GM23338 (cell line): ENCODE data around the gene LLGL1. TPM values are rescaled to one million over a fixed set of nuclear protein-coding genes. Genes with fewer than 3 reads are reported as not detected.

Experiments used
- ATAC-seq: fragments of 200-7000 bp; cut with Tn5 transposase; 3 replicates; pipeline ENCODE4 v1.9.1; 2020
- DNase-seq: peaks from one replicate; pipeline ENCODE4 v3.0.0-alpha.2; 2015; ENCODE audit warnings: low spot score
- H2AFZ ChIP-seq: fragments of 200-600 bp; sonication (generic); 2 replicates; pipeline ENCODE4 v1.8.0; 2016; ENCODE audit warnings: antibody characterized with exemption, mild to moderate bottlenecking, moderate library complexity
- H3F3A ChIP-seq: fragments of 200-600 bp; sonication (generic); replicated peaks from 2 replicates; pipeline ENCODE4 v1.8.0; 2017; ENCODE audit warnings: antibody characterized with exemption, mixed run types, low read depth
- H3K27ac ChIP-seq: fragments of 200-600 bp; sonication (generic); 2 replicates; pipeline ENCODE4 v1.6.1; 2016; ENCODE audit warnings: low read depth
- H3K27me3 ChIP-seq: fragments of 200-600 bp; sonication (generic); 2 replicates; pipeline ENCODE4 v1.8.0; 2016; ENCODE audit warnings: mild to moderate bottlenecking, mixed run types, moderate library complexity; ENCODE audit not compliant: insufficient read depth
- H3K36me3 ChIP-seq: fragments of 200-600 bp; sonication (generic); 2 replicates; pipeline ENCODE4 v1.8.0; 2016; ENCODE audit warnings: mild to moderate bottlenecking; ENCODE audit not compliant: insufficient read depth
- H3K4me1 ChIP-seq: fragments of 200-600 bp; sonication (generic); 2 replicates; pipeline ENCODE4 v1.8.0; 2016; ENCODE audit warnings: mild to moderate bottlenecking, moderate library complexity; ENCODE audit not compliant: insufficient read depth
- H3K4me2 ChIP-seq: fragments of 200-600 bp; sonication (generic); 2 replicates; pipeline ENCODE4 v1.7.1; 2017; ENCODE audit warnings: mixed run types
- H3K4me3 ChIP-seq: fragments of 200-600 bp; sonication (generic); 2 replicates; pipeline ENCODE4 v1.6.1; 2016; ENCODE audit warnings: mixed run types
- H3K79me2 ChIP-seq: fragments of 200-600 bp; sonication (generic); replicated peaks from 2 replicates; pipeline ENCODE4 v1.8.0; 2017; ENCODE audit warnings: mild to moderate bottlenecking; ENCODE audit not compliant: insufficient read depth
- H3K9me2 ChIP-seq: fragments of 200-600 bp; sonication (generic); 2 replicates; pipeline ENCODE4 v1.8.0; 2017; ENCODE audit not compliant: insufficient read depth
- H4K20me1 ChIP-seq: fragments of 200-600 bp; sonication (generic); replicated peaks from 2 replicates; pipeline ENCODE4 v1.8.0; 2017; ENCODE audit warnings: mild to moderate bottlenecking; ENCODE audit not compliant: insufficient read depth
- H3K27ac Mint-ChIP-seq: 2 replicates; pipeline ENCODE4 v1.8.0; 2020; ENCODE audit warnings: inconsistent platforms, mild to moderate bottlenecking, moderate library complexity, mixed read lengths
- H3K27me3 Mint-ChIP-seq: 3 replicates; pipeline ENCODE4 v1.8.0; 2022; ENCODE audit warnings: low read depth, mild to moderate bottlenecking, moderate library complexity, mixed read lengths, inconsistent platforms; ENCODE audit not compliant: insufficient read depth, poor library complexity
- H3K36me3 Mint-ChIP-seq: 3 replicates; pipeline ENCODE4 v1.8.0; 2021; ENCODE audit warnings: low read depth, mild to moderate bottlenecking, inconsistent platforms, moderate library complexity, mixed read lengths
- H3K4me1 Mint-ChIP-seq: 3 replicates; pipeline ENCODE4 v1.8.0; 2020; ENCODE audit warnings: mild to moderate bottlenecking, inconsistent platforms, mixed read lengths
- H3K4me3 Mint-ChIP-seq: 3 replicates; pipeline ENCODE4 v1.8.0; 2021; ENCODE audit warnings: moderate library complexity, mild to moderate bottlenecking, inconsistent platforms, mixed read lengths
- H3K9me3 Mint-ChIP-seq: 3 replicates; pipeline ENCODE4 v1.8.0; 2020; ENCODE audit warnings: moderate library complexity, mild to moderate bottlenecking, inconsistent platforms, mixed read lengths
- CREB1 ChIP-seq: fragments of 250-450 bp; sonication (Bioruptor Pico); IDR thresholded peaks from 2 replicates; pipeline ENCODE4 v1.5.0; 2020; ENCODE audit warnings: low read depth, mild to moderate bottlenecking, moderate library complexity
- CTCF ChIP-seq, 2 experiments: fragments of 200-600 bp in 1 of 2; sonication (generic) in 1 of 2; conservative IDR thresholded peaks; 2 replicates each; pipeline versions ENCODE4 v1.5.1 to v1.6.1; 2016 to 2017; ENCODE audit warnings: antibody characterized with exemption in 2 of 2, low read depth in 2 of 2, mild to moderate bottlenecking in 2 of 2, moderate library complexity in 1 of 2
- ETS1 ChIP-seq: IDR thresholded peaks from 2 replicates; pipeline ENCODE4 v1.6.1; 2016; ENCODE audit warnings: antibody characterized with exemption
- EZH2 ChIP-seq: fragments of 200-600 bp; sonication (generic); IDR thresholded peaks from one replicate; pipeline ENCODE4 v1.8.0; 2017; ENCODE audit warnings: antibody characterized with exemption, mild to moderate bottlenecking, low read depth; ENCODE audit not compliant: unreplicated experiment
- JUNB ChIP-seq: IDR thresholded peaks from one replicate; pipeline ENCODE4 v1.6.1; 2016; ENCODE audit warnings: antibody characterized with exemption; ENCODE audit not compliant: unreplicated experiment
- NANOG ChIP-seq: IDR thresholded peaks from 2 replicates; pipeline ENCODE4 v1.6.1; 2016; ENCODE audit warnings: antibody characterized with exemption, borderline replicate concordance
- POLR2AphosphoS5 ChIP-seq: IDR thresholded peaks from 2 replicates; pipeline ENCODE4 v1.6.1; 2016; ENCODE audit warnings: antibody characterized with exemption, low read depth
- REST ChIP-seq: IDR thresholded peaks from one replicate; pipeline ENCODE4 v1.6.1; 2018; ENCODE audit warnings: antibody characterized with exemption; ENCODE audit not compliant: unreplicated experiment
- ZNF114 ChIP-seq: fragments of 250-450 bp; sonication (Bioruptor Pico); IDR thresholded peaks from 2 replicates; pipeline ENCODE4 v1.5.0; 2020; ENCODE audit warnings: mild to moderate bottlenecking, moderate library complexity
- ZNF331 ChIP-seq: fragments of 250-450 bp; sonication (Bioruptor Pico); IDR thresholded peaks from 2 replicates; pipeline ENCODE4 v1.5.0; 2020; ENCODE audit warnings: low read depth, mild to moderate bottlenecking, moderate library complexity
- polyA plus RNA-seq: library from polyadenylated mRNA; unstranded; fragments of >200 nt; fragmentation: Nextera tagmentation; extraction: Ambion mirVana; gene quantifications from 2 replicates; pipeline ENCODE4 v1.2.1, GENCODE V29; 2016
- total RNA-seq: library from RNA; depleted of rRNA; stranded (reverse); fragments of >200 nt; shearing (Covaris generic); gene quantifications from 2 replicates; pipeline ENCODE4 v1.2.3, GENCODE V29; 2014

Gene LLGL1
- total and polyA plus RNA-seq, 2 experiments from 2014 or later = 5.9 to 129 TPM

- H3K27me3 Mint-ChIP-seq = peaks cover 12% of the 10 kb centered on the region
Measured at GRCh38 chr17:18184143-18185031, 41.0 kb upstream of the LLGL1 start.

GRCh38 chr17:18185391-18185790 is 40.0 kb upstream of the LLGL1 start:
- Histone ChIP-seq H2AFZ (no peak overlapping the region), H3K27ac (no peak overlapping the region), H3F3A (peaks cover 24% of the 10 kb centered on the region), H3K4me2 (peak overlapping the region; percentile 100), H3K79me2 (peaks cover 62% of the 10 kb centered on the region), H4K20me1 (peaks cover 57% of the 10 kb centered on the region), H3K36me3 (peaks cover 7% of the 10 kb centered on the region; the same call in 1 of the 2 replicates), H3K9me2 (no peaks in the 10 kb centered on the region), H3K27me3 (no peaks in the 10 kb centered on the region), H3K4me3 (peak overlapping the region; percentile 67), H3K4me1 (peaks cover 26% of the 10 kb centered on the region)
- Mint-ChIP-seq H3K27ac (no peak overlapping the region), H3K9me3 (no peaks in the 10 kb centered on the region), H3K4me3 (peak overlapping the region; percentile 94), H3K27me3 (peaks cover 12% of the 10 kb centered on the region), H3K4me1 (peaks cover 38% of the 10 kb centered on the region), H3K36me3 (peaks cover 38% of the 10 kb centered on the region)
- ATAC-seq = no peak
- peak; percentile 37 for DNase-seq
- no peak for TF ChIP-seq ZNF114
- TF ChIP-seq REST = no peak
- no peak for TF ChIP-seq CREB1
- no peak for TF ChIP-seq ZNF331 (CRISPR knock-in tag)
- TF ChIP-seq POLR2AphosphoS5 = no peak
- no peak for TF ChIP-seq JUNB
- TF ChIP-seq NANOG = no peak
- TF ChIP-seq ETS1 = no peak
- no peak for TF ChIP-seq EZH2

More at GRCh38 chr17:18184143-18185031, 41.0 kb upstream of the LLGL1 start:
- no peaks in the 10 kb centered on the region for H3K9me3 Mint-ChIP-seq
- Histone ChIP-seq H3K4me1 (peaks cover 26% of the 10 kb centered on the region), H3K4me3 (peak overlapping the region; percentile 67), H2AFZ (peak overlapping the region; percentile 14; the same call in 1 of the 2 replicates), H3K4me2 (peak overlapping the region; percentile 100), H3K27ac (no peak overlapping the region), H3K27me3 (no peaks in the 10 kb centered on the region), H3K79me2 (peaks cover 52% of the 10 kb centered on the region), H3K36me3 (peaks cover 7% of the 10 kb centered on the region; the same call in 1 of the 2 replicates), H3F3A (peaks cover 22% of the 10 kb centered on the region), H4K20me1 (peaks cover 47% of the 10 kb centered on the region), H3K9me2 (no peaks in the 10 kb centered on the region)
- H3K4me3 Mint-ChIP-seq = peak overlapping the region; percentile 94
- H3K27ac Mint-ChIP-seq = peak overlapping the region; percentile 70; the same call in 1 of the 2 replicates
- ATAC-seq (peak; percentile 10), DNase-seq (peak; percentile 70)
- peaks cover 39% of the 10 kb centered on the region for H3K4me1 Mint-ChIP-seq
- TF ChIP-seq ETS1 (no peak), CTCF (conservative IDR thresholded peaks at IDR 0.05; ENCODE audit: low read depth in 2 of 2) (peak in 1 of 2 experiments; percentile 20; a peak in 1 of 4 replicates), CREB1 (0 out of 2 replicates have a peak, but pooled peaks have one; percentile 11)
- H3K36me3 Mint-ChIP-seq = peaks cover 31% of the 10 kb centered on the region
